Loucy (cell line): ENCODE measurements around the gene KANTR.

ENCODE experiments used
- CTCF ChIP-seq: fragments of 200-600 bp; sonication (generic); conservative IDR thresholded peaks from 2 replicates; pipeline ENCODE4 v1.5.1; 2014; ENCODE audit warnings: mild to moderate bottlenecking, antibody characterized with exemption, low read length
- EZH2phosphoT487 ChIP-seq: fragments of 200-600 bp; IDR thresholded peaks from 2 replicates; pipeline ENCODE4 v1.6.1; 2018; ENCODE audit warnings: antibody characterized with exemption, mild to moderate bottlenecking, moderate library complexity, borderline replicate concordance

- TF ChIP-seq CTCF: no peak
- TF ChIP-seq EZH2phosphoT487: no peak
Measured at GRCh38 chrX:53163436-53163835, 69.5 kb downstream of the KANTR start.
